Measurements from ENCODE around the gene AUNIP. TPM values are rescaled to one million over a fixed set of nuclear protein-coding genes. Genes with fewer than 3 reads are reported as not detected.

Gene AUNIP
- total RNA-seq, 4 donors from 2014 or later, result 0.26 to 0.89 (median 0.49) TPM; not detected in 1

DNA sequence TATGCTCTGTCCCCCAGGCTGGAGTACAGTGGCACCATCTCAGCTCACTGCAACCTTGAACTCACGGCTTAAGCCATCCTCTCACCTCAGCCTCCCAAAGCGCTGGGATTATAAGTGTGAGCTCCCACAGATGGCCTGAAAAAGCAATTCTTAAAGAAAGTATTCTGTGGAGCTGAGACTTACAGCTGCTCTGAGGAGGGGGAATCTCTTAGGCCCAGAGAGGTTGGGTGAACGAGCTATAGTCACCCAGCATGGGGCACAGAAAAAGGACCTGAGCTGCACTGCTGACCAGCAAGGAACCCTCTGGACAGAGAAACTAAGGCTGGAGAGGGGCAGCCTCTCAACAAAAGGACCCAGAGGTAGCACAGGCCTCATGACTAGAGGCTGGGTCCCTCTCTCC, 15.0 kb upstream of the AUNIP start:
- Histone ChIP-seq H3K9me3 (no peaks in the 10 kb centered on the region), H3K27ac (peak overlapping the region; percentile 92), H3K36me3 (peaks cover under 1% of the 10 kb centered on the region), H3K27me3 (no peaks in the 10 kb centered on the region), H3K4me1 (peaks cover 75% of the 10 kb centered on the region), H3K4me3 (peak overlapping the region; percentile 82)
- TF ChIP-seq POLR2AphosphoS5 (IDR thresholded peaks at IDR 0.05), result no peak
- no peak for TF ChIP-seq CTCF (IDR thresholded peaks at IDR 0.05)
- no peak for TF ChIP-seq POLR2A (IDR thresholded peaks at IDR 0.05)
- no peak for TF ChIP-seq EP300 (IDR thresholded peaks at IDR 0.05)
- WGBS, result 96% methylated on average over 3 of the region's 3 CpGs
- DNase-seq (ENCODE audit: low spot score in 2 of 2), result no peak

- DNase-seq (ENCODE audit: low spot score in 2 of 2), result no peak
- H3K4me3 ChIP-seq, result no peak overlapping the region
- peak overlapping the region; percentile 30 for H3K27ac ChIP-seq
- WGBS, result 36% methylated on average over 3 of the region's 3 CpGs
- peaks cover 3% of the 10 kb centered on the region for H3K36me3 ChIP-seq
- no peak for TF ChIP-seq POLR2A (IDR thresholded peaks at IDR 0.05)
- TF ChIP-seq CTCF (IDR thresholded peaks at IDR 0.05), result no peak
- no peak for TF ChIP-seq POLR2AphosphoS5 (IDR thresholded peaks at IDR 0.05)
- TF ChIP-seq EP300 (IDR thresholded peaks at IDR 0.05), result no peak
- peaks cover 70% of the 10 kb centered on the region for H3K4me1 ChIP-seq
- H3K27me3 ChIP-seq, result no peaks in the 10 kb centered on the region
- H3K9me3 ChIP-seq, result no peaks in the 10 kb centered on the region
Measured at GRCh38 chr1:25873120-25873519, 13.9 kb upstream of the AUNIP start.

DNA sequence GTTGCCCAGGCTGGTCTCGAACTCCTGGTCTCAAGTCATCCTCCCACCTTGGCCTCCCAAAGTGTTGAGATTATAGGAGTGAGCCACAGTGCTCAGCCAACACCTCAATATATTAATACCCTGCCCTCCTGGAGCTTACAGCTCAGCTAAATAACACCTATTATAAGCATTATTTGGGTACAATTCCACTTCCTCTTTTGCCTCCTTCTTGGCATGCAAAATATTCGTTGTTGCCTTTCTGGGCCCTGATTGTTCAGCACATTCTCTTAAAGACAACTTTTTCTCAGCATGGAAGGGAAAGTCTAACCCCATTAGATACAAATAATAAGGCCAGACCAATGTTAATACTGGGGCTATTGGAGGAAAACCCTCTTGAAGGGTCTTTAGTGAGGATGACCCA, 13.5 kb upstream of the AUNIP start:
- no peaks in the 10 kb centered on the region for H3K9me3 ChIP-seq
- 55% methylated on average over 2 of the region's 2 CpGs for WGBS
- no peaks in the 10 kb centered on the region for H3K27me3 ChIP-seq
- no peak for DNase-seq (ENCODE audit: low spot score in 2 of 2)
- H3K4me3 ChIP-seq, result no peak overlapping the region
- no peak for TF ChIP-seq CTCF (IDR thresholded peaks at IDR 0.05)
- no peak for TF ChIP-seq EP300 (IDR thresholded peaks at IDR 0.05)
- TF ChIP-seq POLR2A (IDR thresholded peaks at IDR 0.05), result no peak
- TF ChIP-seq POLR2AphosphoS5 (IDR thresholded peaks at IDR 0.05), result no peak
- peaks cover 3% of the 10 kb centered on the region for H3K36me3 ChIP-seq
- H3K27ac ChIP-seq, result peak overlapping the region; percentile 30
- peaks cover 71% of the 10 kb centered on the region for H3K4me1 ChIP-seq

GRCh38 chr1:25871704-25872494, 12.6 kb upstream of the AUNIP start:
- peaks cover 3% of the 10 kb centered on the region for H3K36me3 ChIP-seq
- TF ChIP-seq CTCF (IDR thresholded peaks at IDR 0.05) (no peak), EP300 (IDR thresholded peaks at IDR 0.05) (no peak), POLR2AphosphoS5 (IDR thresholded peaks at IDR 0.05) (no peak), POLR2A (IDR thresholded peaks at IDR 0.05) (no peak)
- peak overlapping the region; percentile 64 for H3K27ac ChIP-seq
- peaks cover 72% of the 10 kb centered on the region for H3K4me1 ChIP-seq
- 59% methylated on average over 9 of the region's 9 CpGs for WGBS
- peak in 1 of 2 donors; percentile 59 for DNase-seq (ENCODE audit: low spot score in 2 of 2)
- H3K27me3 ChIP-seq, result no peaks in the 10 kb centered on the region
- H3K4me3 ChIP-seq, result no peak overlapping the region
- no peaks in the 10 kb centered on the region for H3K9me3 ChIP-seq

GRCh38 chr1:25871086-25871703, 11.9 kb upstream of the AUNIP start:
- Histone ChIP-seq H3K4me3 (no peak overlapping the region), H3K27me3 (no peaks in the 10 kb centered on the region), H3K36me3 (peaks cover 3% of the 10 kb centered on the region), H3K9me3 (no peaks in the 10 kb centered on the region), H3K27ac (peak overlapping the region; percentile 64), H3K4me1 (peaks cover 67% of the 10 kb centered on the region)
- TF ChIP-seq POLR2AphosphoS5 (IDR thresholded peaks at IDR 0.05) (no peak), EP300 (IDR thresholded peaks at IDR 0.05) (no peak), CTCF (IDR thresholded peaks at IDR 0.05) (no peak), POLR2A (IDR thresholded peaks at IDR 0.05) (no peak)
- 26% methylated on average over 5 of the region's 5 CpGs for WGBS
- no peak for DNase-seq (ENCODE audit: low spot score in 2 of 2)
